ENCODE measurements around the gene COX5B.
"Not testable (repeated sequence)": the region's sequence is repeated elsewhere in the genome, so short reads cannot be mapped to it uniquely, and the experiment has no call there.

The COX5B gene

DNA sequence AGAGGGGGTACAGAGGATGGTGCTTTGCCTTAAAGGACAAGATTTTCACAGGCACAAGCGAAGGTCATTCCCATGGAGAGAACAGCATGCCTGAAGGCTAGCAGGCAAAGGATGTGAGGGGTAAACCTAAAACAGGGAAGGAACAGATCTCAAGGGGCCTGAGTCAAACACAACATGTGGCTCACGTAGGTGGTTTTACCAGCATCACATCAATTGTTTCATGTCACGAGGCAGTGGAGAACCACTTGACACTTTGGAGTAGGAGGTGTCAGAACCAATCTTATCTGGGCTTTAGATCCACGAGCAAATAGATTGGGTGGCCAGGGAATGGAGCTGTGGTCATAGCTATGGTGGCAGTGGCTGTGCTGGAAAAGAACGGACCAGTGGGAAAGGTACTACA, 8.4 kb downstream of the COX5B start:
- DNase-seq (ENCODE audit: low read depth in 2 of 2), result no peak

DNA sequence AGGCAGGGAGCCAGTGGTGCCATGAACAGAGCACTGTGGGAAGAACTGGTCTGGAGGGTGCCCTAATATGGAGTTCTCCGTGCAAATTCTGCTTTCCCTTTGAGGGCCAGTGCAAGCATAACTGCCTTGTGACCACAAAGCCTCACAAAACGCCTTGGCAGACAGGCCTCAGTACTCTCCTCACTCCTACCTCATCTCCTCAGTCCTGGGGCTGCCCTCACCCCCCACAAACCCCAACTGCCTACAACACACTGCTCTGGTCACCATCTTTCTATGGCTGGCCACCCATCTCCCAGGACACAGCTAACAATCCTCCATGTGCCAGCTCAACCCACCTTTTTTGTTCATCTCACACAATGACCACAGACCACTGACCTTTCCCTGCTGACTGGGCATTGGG, 8.9 kb downstream of the COX5B start:
- DNase-seq (ENCODE audit: low read depth in 2 of 2), result no peak

DNA sequence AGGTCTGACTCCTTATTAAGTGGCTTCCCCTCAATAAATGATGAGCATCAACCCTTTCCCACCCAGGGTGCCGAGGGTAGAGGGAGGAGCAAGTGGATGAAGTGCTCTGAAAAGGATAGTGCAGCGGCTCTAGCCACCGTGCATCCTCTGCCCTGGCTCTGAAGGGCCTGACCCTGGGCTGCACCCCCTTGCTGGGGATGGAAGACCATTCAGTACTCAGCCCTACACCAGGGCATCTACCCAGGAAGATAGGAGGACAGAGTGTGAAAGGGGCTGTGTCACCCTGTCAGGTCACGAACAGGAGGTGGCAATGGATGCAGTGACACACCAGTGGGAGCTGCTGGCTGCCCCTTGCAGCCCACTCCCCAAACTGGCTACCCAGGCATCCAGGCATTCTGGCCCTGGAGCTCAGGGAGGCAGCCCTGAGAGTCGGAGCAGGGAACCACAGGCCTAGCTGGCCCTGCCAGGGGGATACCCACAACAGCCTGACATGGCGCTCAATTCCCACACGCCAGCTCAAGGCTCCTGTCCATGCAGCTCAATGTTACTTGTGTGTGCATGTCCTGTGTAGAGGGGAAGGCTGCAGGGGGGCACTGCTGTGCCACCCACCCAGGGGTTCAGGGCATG, 10.4 kb downstream of the COX5B start:
- no peak for DNase-seq (ENCODE audit: low read depth in 2 of 2)

DNA sequence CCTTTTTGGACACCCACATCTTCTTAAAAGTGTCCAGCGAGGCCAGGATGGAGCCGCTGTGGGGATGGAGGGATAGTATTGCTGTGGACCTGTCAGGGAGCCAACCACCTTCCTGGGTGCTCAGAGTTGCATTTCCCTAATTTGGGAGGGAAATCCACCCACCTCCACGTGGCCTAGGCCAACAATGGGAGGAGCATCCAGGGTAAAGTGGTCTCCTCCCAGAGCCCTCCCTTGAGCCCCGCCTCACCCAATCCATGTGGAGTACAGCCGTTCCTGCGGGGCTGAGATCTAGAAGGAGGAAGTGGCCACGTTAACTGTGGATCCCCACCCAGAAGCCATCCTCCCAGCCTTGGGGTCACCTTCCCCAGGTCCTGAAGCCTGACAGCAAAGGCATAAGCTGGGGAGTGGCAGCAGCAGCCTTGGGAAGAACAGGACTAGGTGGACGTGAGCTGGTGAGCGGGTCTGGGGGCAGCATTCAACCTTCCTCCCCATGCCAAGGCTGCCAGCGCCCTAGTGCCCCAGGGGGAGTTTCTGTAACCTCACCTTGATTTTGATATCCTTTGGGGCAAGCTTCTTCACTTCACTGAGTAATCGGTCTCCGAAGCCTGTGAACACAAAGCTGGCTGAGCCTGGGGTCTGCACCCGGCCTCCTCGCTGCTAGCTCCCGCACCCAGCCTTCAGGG, 11.2 kb downstream of the COX5B start:
- DNase-seq (ENCODE audit: low read depth in 2 of 2), result no peak

DNA sequence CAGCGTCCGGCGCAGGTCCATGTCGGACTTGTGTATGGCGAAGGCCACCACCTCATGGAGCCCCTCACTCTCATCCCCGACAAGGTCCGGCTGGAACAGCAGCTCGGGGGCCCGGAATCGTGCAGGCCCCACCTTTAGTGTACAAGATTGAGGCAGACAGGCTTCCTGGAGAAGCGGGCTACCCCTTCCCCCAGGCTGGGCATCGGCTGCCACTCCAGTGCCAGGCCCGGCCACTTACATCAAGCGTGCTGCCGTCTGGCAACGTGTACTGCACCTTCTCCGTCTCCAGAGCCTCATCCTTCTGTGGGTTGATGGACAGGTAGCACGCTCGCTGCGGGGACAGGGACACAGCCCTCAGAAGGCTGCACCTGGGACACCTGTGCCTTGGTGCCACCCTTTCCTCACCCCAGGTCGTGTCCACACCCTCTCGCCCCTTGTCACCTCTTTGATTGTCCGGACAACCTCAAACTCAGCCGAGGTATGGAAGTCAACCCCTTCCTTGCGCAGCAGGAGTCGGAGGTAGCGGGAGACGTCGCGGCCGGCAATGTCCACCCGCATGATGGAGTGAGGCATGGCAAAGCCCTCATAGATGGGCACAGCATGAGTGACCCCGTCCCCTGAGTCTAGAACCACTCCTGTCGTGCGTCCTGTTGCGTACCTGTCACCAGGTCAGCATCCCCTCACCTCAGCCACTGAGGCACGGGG, 12.3 kb downstream of the COX5B start:
- no peak for DNase-seq (ENCODE audit: low read depth in 2 of 2)

DNA sequence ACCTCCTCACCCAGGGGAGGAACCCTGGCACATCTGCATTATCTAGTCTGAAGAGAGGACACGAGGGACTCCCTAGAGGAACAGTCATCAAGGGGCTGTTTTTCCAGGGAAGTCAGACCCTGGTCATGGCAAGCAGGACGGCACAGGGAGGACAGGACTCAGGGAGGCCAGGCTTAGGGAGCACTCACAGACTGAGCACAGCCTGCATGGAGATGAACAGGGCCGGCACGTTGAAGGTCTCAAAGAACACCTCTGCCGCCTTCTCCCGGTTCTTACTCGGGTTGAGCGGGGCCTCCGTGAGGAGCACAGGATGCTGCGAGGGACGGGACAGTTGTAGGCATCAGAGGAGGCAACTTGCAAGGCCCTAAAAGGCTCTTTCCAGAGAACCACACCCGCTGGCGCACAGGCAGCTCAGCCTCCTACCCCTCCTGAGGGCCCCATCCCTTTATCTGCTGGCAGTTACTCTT, 12.9 kb downstream of the COX5B start:
- no peak for DNase-seq (ENCODE audit: low read depth in 2 of 2)

DNA sequence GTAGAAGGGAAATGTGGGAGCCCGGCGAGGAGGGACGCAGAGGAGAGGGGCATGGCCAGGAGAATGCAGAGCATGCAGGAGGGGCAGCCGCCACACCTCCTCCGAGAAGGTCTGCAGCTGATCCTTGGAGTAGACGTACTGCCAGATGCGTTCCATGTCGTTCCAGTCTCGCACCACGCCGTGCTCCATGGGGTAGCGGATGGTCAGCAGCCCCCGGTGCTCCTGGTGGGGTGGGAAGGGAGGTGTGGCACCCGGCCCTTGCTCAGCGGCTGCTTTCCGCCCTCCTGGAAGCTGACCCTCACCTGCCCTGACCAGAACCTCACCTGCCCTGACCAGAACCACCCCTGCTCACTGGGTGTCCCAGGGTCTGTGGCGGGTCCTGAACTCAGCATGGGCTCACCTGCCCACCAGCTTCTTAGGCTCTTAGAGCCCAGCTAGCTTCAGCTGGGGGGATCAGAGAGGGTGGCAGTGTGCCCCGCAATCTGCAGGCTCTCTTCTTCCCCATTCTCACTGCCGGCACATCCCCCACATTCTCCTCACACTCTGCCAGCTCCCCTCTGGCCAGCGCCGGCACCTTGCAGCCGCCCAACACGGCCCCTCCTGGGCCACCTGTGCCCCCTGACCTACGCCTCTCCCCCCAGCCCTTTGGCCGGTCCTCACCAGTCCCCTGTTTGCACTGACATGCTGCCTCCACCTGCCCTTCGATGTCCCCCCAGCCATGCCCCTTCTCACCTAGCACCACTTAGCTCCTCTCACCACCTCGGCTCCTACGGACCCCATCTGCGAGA, 13.6 kb downstream of the COX5B start:
- no peak for DNase-seq (ENCODE audit: low read depth in 2 of 2)

DNA sequence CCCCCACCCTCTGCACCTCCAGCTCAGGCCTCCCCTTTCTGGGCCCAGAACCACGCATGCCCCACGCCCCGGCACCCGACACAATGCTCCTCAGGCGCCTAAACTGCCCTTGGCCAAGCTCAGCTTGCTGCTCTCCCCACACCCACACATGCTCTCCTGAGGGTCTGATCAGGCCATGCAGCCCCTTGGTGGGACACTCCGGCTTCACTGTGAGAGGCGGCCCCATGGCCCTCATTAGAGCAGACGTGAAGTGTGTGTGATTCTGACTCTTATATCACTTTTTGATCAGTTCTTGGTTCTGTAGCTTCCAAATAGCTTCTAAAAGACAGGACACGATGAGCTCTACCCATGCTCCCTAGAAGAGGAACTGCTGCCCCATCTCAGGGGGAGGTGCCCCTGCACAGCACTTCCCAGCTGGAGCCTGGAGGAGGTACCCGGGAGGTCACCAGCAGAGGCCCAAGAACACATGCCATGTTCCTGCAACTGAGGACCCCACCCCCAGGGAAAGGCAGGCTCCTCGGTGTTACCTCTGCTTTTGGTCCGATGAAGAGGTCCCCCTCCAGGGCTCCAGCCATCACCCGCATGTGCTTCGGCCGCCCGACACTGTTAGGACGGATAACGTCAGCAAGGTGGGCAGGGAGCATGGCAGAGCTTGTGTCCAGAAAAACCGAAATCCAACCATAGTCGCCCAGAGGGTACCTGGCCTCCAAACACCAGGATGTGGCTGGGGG, 14.3 kb downstream of the COX5B start:
- DNase-seq (ENCODE audit: low read depth in 2 of 2), result no peak

DNA sequence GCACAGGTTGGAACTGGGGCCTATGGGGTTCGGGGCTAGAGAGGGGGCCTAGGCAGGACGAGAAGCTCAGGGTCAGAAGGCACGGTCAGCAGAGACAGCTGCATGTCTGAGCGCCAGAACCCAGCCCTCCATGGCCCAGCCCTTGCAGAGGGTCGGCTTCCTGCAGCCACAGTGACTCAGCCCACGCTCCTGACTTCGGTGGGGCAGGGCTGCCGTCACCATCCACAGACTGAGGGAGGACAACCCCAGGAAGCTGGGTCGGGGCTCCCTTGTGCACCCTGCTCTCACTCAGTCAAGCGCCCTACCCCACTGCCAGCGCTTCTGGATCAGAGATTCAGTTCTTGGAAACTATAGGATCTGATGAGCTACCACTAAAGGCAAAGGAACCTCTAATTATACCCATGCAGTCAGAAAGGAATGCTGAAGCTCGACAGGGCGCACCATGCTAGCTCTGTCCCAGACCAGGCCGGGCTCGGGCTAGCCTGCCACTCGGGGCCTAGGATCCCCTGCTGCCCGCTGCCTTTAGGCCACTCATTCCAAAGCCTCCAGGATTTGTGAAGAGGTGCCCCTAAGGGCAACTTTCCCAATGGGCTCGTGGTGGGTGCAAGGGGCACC, 15.0 kb downstream of the COX5B start:
- no peak for DNase-seq (ENCODE audit: low read depth in 2 of 2)

DNA sequence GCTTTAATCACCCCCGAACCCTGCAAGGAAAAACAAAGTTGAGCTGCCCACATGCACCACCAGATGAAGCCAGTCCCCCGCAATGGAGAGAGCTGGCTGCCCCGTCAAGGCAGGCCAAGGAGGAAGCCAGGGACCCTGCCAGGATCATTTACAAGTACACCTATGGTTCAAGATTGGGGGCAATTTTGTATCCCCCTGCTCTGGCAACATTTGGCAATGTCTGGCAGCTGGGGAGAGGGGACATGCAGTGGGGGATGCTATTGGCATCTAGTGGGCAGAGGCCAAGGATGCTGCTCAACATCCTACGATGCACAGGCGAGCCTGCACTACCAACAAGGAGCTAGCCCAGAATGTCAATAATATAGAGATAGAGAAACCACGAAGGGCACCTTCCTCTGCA, 16.1 kb downstream of the COX5B start:
- DNase-seq (ENCODE audit: low read depth in 2 of 2), result no peak

DNA sequence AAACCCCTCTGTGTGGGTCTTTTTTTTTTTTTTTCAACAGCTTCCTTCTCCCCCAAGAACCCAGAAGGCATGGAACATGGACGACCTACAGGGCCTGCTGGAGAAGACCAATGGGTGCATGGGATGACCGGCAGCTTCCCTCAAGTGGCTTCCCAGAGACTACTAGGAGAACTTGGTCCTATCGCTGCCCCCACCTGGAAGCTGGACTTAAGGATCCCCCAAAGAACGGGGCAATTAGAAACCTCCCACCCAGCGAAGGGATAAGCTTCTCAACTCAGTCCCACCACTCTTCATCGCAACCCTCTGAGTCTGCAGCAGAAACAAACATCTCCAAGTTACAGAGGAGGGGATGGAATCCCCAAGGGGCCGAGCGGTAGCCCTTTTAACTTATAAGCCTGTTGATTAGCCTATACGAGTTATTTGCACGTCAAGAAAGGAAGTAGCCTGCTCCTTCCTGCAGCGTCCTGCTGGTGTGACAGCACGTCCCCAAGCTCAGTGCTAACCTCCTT, 16.6 kb downstream of the COX5B start:
- DNase-seq (ENCODE audit: low read depth in 2 of 2), result no peak

DNA sequence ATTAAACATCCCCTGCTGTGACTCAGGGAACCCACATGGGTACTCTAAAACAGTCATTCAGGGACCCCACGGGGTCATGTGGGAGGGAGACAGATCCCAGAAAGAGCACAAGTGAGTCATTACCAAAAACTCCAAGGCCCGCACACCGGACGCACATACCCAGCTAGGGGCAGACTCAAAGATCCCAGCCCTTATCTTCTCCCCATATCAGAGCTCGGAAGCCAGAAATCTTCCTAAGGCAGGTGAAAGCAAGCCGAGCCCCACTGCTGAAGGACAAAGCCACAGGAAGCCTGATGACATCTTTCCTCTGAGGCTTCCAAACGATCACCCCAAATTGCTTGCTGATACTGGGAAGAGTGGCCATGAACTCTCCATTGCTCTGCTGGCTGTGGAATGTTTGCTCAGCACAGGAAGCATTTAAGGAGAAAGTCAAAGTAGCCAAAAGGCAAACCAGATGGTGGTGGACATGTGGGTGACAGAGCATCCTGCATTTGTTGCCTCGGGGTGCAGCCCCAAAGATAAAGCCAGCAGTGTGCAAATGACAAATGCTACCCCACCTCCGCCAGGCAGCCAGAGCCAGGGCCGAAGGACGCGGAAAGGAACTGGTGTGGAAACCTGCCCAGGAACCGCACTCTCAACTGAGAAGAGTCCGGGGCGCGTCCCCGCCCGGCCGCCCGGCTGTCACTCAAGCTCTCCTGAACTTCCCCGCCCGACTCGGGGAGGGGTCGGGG, 17.2 kb downstream of the COX5B start:
- peak; percentile 21 to 47 for DNase-seq (ENCODE audit: low read depth in 2 of 2)

DNA sequence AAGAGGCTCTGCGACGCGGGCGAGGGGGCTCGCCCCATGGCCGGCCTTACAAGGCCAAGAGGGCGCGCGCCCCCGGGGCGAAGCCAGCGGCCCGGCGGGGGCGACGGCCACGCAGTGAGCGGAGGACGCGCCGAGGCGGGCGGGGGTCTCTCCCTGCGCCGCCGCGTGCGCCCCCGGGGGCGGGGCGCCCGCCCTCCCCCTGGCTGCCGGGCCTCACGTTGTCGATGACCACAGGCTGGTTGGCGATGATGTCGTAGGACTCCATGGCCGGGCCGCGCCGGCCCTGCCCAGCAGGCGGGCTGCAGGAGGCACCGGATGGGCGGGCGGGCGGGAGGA, 17.7 kb downstream of the COX5B start:
- no peak for DNase-seq (ENCODE audit: low read depth in 2 of 2)

DNA sequence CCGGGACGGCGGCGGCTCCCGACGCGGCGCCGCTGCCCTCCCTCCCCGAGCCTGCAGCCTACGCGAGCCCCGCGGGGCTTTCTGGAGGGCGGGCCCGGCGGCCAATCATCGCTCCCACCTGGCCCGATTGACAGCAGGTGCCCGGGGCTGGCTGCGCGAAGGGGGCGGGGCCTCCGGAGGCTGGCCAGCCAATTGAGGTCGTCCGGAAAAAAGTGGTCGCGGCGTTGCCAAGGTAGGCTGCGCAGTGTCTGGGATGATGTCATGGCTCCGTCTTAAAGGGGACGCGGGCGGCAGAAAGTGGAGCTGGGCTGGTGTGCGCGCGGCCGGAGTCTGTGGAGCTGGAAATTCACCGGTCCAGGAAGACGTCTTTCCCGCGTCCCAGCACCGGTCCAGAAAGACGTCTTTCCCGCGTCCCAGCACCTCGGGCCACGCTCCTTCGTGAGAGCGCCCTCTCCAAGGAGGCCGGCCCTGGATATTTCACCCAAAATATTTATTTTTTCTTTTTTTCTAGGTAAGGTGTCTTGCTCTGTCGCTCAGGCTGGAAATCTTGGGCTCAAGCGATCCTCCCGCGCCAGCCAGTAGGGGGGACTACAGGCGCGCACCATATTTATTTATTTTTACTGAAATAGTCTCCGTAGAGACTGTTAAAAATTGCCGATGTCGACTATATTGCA, 18.2 kb downstream of the COX5B start, which contains the start of gene ACTR1B:
Gene ACTR1B (minus strand): TSS at position 83 of the 674 bp plus-strand sequence. CDS start 154 bp downstream, outside the sequence.
- peak; percentile 95 for DNase-seq (ENCODE audit: low read depth in 2 of 2)

DNA sequence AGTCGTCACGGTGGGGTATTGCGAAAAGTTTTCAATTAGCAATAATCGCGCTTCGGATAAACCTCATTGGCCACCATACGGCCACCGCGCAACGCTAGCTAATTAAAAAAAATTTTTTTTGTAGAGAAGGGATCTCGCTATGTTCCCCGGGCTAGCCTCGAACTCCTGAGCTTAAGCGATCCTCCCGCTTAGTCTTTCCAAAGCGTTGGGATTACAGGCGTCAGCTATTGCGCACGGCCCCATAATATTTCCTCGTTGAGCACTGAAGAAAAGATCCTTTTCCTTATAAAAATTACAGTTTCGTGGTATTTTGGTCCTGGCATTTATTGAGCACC, 18.7 kb downstream of the COX5B start:
- DNase-seq (ENCODE audit: low read depth in 2 of 2), result no peak

DNA sequence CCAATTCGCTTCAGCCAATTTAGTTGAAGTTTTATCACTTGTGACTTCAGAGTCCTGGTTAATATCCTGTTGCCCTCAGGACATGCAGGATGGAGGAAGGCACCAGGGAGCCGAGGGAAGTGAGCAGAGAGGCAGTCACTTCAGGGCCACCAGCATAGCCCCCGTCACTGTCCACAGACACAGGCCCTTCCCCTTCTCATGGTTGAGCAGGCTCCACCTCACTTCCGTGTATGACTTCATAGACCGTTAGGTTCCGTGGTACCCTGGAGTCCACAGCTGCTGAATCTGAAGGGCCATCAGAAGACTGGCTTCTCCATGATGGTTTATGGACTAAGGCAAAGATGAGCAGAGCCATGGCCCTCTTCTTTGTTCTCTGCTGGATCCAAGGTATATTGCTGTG, 23.6 kb downstream of the COX5B start, which contains the start of gene C2orf92:
Gene C2orf92 (plus strand): TSS at position 266 of the 400 bp plus-strand sequence. CDS start 76 bp downstream, at position 342.
- no peak for DNase-seq (ENCODE audit: low read depth in 2 of 2)

DNA sequence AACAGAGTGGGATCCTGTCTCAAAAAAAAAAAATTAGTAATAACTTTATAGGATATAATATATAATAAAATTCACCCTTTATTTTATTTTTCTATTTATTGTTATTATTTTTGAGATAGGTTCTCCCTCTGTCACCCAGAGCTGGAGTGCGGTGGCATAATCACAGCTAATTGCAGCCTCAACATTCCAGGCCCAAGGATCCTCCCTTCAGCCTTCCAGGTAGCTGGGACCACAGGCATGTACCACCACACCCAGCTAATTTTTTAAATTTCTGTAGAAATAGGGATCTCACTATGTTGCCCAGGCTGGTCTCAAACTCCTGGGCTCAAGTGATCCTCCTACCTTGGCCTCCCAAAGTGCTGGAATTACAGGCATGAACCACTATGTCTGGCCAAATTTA, 24.6 kb downstream of the COX5B start:
- DNase-seq (ENCODE audit: low read depth in 2 of 2), result no peak

DNA sequence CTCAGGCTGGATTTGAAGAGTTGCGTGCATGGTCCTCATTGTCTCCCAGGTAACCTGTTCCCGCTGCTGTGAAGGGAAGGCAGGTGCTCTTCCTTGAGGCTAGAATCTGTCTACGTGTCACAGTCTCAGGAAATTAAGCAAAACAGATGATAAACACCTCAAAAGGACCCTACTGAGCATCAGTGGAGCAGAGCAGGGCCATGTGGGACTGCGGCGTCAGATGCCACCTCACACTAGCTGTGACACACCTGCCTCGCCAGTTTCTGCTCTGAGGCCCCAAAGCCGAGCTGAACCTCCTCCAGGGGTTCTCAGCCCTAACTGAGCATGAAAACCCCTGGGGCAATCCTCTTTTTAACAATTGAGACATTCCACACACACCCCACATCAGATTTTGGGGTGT, 25.7 kb downstream of the COX5B start:
- no peak for DNase-seq (ENCODE audit: low read depth in 2 of 2)

DNA sequence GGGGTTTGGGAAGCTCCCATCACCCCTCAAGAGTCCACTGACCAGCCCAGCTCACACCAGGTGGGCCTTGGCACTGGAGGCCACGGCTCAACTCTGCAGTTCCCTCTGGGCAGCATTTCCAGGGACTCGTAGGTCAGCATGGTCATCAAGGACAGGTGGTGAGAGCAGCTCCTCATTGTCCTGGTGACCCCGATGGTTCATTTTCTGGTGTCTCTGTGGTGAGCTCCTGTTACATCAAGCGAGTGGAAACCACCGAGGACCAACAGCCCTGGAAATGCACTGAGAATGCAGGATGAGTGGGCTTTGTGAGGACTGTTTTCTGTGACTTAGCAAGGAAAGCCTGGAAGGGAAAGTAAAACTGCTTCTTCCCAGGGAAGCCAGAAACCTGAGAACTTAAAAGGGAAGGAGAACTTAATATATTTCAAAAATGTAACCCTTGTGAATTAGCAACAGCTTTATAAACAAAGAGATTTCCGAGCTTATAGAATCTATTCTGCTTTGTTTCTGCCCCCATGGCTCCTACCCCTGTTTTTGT, 26.8 kb downstream of the COX5B start:
- not testable (repeated sequence) for DNase-seq (ENCODE audit: low read depth in 2 of 2)
